D721Med (cell line): Measurements from ENCODE around the gene CANT1.

Experiments
- DNase-seq: peaks from one replicate; pipeline ENCODE4 v3.0.0; 2011; ENCODE audit warnings: low spot score; ENCODE audit not compliant: insufficient read length
- FAIRE-seq: peaks from 2 replicates; lab custom pipeline; 2011; peaks lifted over from hg19 to GRCh38; lab: Jason Lieb, UNC
- CTCF ChIP-seq: IDR thresholded peaks from 2 replicates; pipeline ENCODE4 v1.5.1; 2012; ENCODE audit warnings: mild to moderate bottlenecking, control low read depth; ENCODE audit not compliant: insufficient read depth; ENCODE audit errors: missing control alignments

The CANT1 gene

GRCh38 chr17:79000396-79001189 lies 9.0 kb downstream of the CANT1 start:
- no peak for DNase-seq
- FAIRE-seq, result no peak
- TF ChIP-seq CTCF, result no peak

GRCh38 chr17:78999947-79000395 lies 9.6 kb downstream of the CANT1 start:
- no peak for FAIRE-seq

GRCh38 chr17:78999056-78999768 lies 10.4 kb downstream of the CANT1 start:
- FAIRE-seq (no peak), DNase-seq (no peak)
- no peak for TF ChIP-seq CTCF

More at GRCh38 chr17:78999947-79000395, 9.6 kb downstream of the CANT1 start:
- TF ChIP-seq CTCF, result no peak
- DNase-seq, result no peak

- DNase-seq, result no peak
- TF ChIP-seq CTCF, result no peak
Observed at GRCh38 chr17:78998311-78999055, 11.1 kb downstream of the CANT1 start.

GRCh38 chr17:78997881-78998280 lies 11.7 kb downstream of the CANT1 start:
- TF ChIP-seq CTCF, result no peak
- FAIRE-seq (no peak), DNase-seq (no peak)

More at GRCh38 chr17:78998311-78999055, 11.1 kb downstream of the CANT1 start:
- FAIRE-seq, result no peak

- DNase-seq (no peak), FAIRE-seq (no peak)
- TF ChIP-seq CTCF, result no peak
Observed at GRCh38 chr17:78997231-78997741, 12.3 kb downstream of the CANT1 start.
